AG04449 (cell line): Measurements from ENCODE around the gene TTR.

Experiments
- CTCF ChIA-PET: fragments of 350-600 bp; formaldehyde crosslinking; extraction: SDS; loops from one replicate; lab custom pipeline; 2021; ENCODE audit warnings: antibody characterized with exemption; lab: Yijun Ruan, JAX
- POLR2A ChIA-PET: fragments of 400-600, 350-600 bp; formaldehyde crosslinking; extraction: SDS; loops from one replicate; lab custom pipeline; 2020; ENCODE audit warnings: antibody characterized with exemption, inconsistent platforms; lab: Yijun Ruan, JAX
- DNase-seq: peaks from one replicate; pipeline ENCODE4 v3.0.0-alpha.2; 2010; ENCODE audit warnings: low read depth, low spot score
- H3K4me3 ChIP-seq: 2 replicates; pipeline ENCODE4 v1.5.1; 2011; ENCODE audit warnings: low read depth, mild to moderate bottlenecking, control low read depth, low read length
- CTCF ChIP-seq: IDR thresholded peaks from one replicate; pipeline ENCODE4 v1.5.1; 2011; ENCODE audit warnings: mild to moderate bottlenecking, moderate library complexity, low read length, control low read depth, inconsistent platforms; ENCODE audit not compliant: insufficient read depth; ENCODE audit errors: missing control alignments

TTR gene

GRCh38 chr18:31614044-31614443 is 22.4 kb downstream of the TTR start:
- CTCF ChIA-PET: no interaction called here
- no peak overlapping the region for H3K4me3 ChIP-seq
- no peak for TF ChIP-seq CTCF
- POLR2A ChIA-PET: no interaction called here
- DNase-seq: no peak

- TF ChIP-seq CTCF: no peak
- no peak for DNase-seq
- no peak overlapping the region for H3K4me3 ChIP-seq
- POLR2A ChIA-PET: interaction anchor here (0.7 kb wide), 1 partner anchor 1059 kb away, joined by 3 read pairs; no protein-coding TSS in a partner anchor
- CTCF ChIA-PET: no interaction called here
Observed at GRCh38 chr18:31616586-31616985, 24.9 kb downstream of the TTR start.

GRCh38 chr18:31617031-31617717 is 25.5 kb downstream of the TTR start:
- ChIA-PET CTCF (no interaction called here), POLR2A (interaction anchor here (0.7 kb wide), 1 partner anchor 1059 kb away, joined by 3 read pairs; no protein-coding TSS in a partner anchor)
- no peak for TF ChIP-seq CTCF
- H3K4me3 ChIP-seq: no peak overlapping the region
- DNase-seq: no peak

DNA sequence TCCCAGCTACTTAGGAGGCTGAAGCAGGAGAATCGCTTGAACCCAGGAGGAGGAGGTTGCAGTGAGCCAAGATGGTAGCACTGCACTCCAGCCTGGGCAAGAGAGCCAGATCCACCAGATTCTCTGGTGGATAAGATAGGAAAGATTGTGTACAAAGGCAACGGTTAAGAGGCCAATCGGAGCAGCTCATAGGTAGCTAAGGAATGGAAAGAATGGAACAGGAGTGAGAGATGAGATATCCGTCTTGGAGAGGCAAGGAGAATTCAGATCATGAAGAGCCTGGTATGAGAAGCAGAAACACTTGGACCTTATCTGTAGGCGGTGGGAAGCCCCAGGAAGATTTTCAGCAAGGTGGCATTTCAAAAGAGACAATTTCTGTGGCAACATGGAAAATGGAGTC is 27.1 kb downstream of the TTR start:
- ChIA-PET POLR2A (no interaction called here), CTCF (no interaction called here)
- no peak for TF ChIP-seq CTCF
- DNase-seq: no peak
- H3K4me3 ChIP-seq: no peak overlapping the region

- H3K4me3 ChIP-seq: no peak overlapping the region
- POLR2A ChIA-PET: no interaction called here
- CTCF ChIA-PET: no interaction called here
- no peak for TF ChIP-seq CTCF
- no peak for DNase-seq
Observed at GRCh38 chr18:31619291-31619690, 27.6 kb downstream of the TTR start.

- ChIA-PET POLR2A (no interaction called here), CTCF (no interaction called here)
- DNase-seq: no peak
- no peak for TF ChIP-seq CTCF
- no peak overlapping the region for H3K4me3 ChIP-seq
Observed at GRCh38 chr18:31624892-31625640, 33.4 kb downstream of the TTR start.
